ENCODE measurements around the gene RICTOR.
"Not testable (repeated sequence)": the region's sequence is repeated elsewhere in the genome, so short reads cannot be mapped to it uniquely, and the experiment has no call there.

The RICTOR gene

DNA sequence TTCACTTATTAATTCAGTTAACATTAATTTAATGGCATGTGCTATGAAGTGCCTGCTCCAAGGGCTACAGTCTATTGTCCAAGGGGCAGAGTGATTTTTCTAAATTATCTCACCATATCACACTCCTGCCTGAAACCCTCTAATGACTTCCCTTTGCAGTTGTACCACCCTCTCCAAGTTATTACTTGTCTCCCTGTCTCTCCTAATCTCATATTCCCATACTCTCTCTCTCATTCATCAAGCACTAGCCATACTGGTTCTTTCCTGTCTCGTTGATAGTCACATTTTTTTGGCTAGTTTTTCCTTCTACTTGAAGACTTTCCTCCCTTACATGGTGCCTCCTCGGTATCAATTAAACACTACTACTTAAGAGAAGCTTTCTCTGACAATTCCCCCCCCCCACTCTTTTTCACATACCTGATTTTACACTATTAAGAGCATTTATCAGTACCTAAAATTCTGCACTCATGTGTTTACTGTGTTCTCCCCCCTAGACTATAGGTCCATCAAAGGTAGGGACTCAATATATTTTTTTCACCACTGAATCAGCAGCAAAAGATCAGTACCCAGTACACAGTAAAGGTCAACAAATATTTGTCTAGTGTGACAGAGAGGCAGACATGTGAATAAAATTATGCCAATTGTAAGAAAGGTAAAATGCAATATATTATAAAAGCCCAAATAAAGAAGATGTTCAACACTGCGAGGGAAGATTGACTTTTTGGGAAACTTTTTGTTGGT is 19.0 kb downstream of the RICTOR start:
- no peak for ATAC-seq

DNA sequence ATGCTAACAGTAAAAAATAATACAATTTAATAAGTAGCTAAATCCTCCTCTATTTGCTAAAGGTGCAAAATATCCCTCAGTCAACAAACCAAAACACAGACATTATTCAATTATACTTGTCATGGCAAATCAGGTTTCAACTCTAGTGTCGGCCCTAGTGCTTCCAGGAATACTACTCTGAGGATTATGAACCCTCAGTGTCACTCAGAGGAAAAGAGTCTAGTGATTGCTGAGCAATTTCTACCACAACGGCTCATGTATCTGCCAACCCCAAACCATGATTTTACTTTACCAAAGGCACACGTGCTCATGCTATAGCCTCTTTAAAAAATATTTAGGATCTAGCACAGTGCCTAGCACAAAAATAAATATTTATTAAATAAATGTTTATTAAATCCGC is 21.0 kb downstream of the RICTOR start:
- ATAC-seq, result no peak

DNA sequence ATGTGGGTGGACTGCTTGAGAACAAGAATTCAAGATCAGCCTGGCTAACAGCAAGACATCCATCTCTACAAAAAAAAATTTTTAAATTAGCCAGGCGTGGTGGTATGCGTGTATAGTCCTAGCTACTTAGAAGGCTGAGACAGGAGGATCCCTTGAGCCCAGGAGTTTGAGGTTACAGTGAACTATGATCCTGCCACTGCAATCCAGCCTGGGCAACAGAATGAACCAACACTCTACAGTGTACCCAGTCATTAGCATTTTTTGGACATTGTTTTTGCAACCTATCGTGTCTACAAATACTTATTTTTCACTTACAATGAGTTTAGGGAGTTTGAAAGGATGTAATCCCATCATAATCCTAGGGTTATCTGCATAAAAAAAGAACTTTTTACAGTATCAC is 22.1 kb downstream of the RICTOR start:
- no peak for ATAC-seq

DNA sequence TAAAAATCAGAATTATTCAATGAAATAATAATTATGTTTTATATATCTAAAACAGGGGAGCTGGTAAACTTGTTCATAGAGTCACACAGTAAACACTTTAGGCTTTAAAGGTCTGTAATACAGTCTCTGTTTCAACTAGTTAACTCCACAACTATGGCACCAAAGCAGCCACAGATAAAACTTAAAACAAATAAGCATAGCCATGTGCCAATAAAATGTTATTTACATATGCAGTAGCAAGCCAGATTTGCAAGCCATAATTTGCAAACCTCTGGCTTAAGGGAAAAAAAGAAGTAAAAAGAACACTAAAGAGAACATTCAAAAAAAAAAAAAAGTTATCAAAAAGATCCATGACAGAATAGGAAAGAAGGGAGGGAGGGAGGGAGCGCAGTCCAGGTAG is 24.9 kb downstream of the RICTOR start:
- no peak for ATAC-seq

DNA sequence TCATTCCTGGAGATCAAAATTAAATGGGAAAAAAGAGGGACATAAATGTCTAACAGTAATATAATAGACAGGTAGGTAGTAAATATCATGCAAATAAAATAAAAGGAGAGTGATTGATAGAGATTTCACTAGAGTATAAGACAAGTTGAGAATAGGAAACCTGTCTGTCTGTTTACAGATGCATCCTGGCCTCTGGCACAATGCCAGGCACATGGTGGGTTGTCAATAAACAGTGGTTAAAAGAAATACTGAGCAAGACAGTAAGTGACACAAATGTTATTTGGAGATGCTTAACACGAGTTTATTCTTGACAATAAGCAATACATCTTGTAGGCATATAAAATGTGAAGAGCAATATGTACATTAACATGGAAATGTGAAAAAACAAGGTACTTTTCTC is 33.3 kb downstream of the RICTOR start:
- no peak for ATAC-seq

DNA sequence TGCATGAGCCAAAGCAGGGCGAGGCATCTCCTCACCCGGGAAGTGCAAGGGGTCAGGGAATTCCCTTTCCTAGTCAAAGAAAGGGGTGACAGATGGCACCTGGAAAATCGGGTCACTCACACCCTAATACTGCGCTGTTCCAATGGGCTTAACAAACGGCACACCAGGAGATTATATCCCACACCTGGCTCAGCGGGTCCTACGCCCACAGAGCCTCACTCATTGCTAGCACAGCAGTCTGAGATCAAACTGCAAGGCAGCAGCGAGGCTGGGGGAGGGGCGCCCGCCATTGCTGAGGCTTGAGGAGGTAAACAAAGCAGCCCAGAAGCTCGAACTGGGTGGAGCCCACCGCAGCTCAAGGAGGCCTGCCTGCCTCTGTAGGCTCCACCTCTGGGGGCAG is 39.7 kb downstream of the RICTOR start:
- not testable (repeated sequence) for ATAC-seq

DNA sequence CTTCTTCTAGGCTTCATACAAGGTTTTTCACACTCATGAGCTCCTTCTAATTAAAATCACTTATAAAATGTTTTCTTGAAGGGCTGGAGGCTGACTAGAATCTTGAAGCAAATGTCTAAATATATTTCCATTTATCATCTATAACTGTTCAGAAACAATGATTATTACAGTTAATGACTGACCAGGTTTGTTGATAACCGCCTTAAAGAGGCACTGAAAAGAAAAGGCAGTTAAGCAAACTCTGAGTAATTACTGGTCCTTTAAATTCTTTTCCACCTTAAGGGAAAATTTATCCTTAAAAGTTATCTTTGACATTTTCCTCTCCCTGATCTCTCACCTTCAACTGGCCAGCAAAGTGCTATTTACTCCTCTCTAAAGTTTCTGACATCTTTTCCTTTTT is 43.2 kb downstream of the RICTOR start:
- no peak for ATAC-seq

DNA sequence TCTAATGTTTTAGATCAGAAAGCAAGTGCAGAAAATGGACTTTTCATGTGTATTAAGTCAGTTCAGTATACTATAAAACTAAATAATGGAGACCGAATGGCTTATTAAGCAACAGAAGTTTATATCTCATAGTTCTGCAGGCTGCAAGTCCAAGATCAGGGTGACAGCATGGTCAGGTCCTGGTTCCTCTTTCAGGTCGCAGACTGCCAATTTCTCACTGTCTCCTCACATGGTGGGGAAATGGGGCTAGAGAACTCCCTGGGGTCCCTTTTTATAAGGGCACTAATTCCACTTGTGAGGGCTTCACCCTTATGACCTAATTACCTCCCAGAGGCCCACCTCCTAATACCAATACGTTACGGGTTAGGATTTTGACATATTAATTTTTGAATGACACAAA is 48.7 kb downstream of the RICTOR start:
- no peak for ATAC-seq

DNA sequence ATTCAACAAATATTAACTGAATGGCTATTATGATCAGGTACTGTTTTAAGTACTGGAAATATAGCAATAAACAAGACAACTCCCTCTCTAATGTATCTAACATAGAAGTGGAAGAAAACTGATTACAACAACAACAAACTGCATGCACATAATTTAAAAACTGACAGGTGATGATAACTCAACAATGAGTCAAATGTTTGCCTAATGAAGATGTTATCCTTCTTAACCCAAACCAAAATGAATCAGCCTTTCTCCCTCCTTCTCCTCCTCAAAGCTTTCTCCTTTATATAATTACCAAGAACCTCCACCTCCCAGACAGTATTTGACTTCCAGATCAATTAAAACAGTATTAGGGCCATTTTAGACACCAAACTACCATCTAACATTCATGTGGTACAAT is 49.3 kb downstream of the RICTOR start:
- ATAC-seq, result no peak

DNA sequence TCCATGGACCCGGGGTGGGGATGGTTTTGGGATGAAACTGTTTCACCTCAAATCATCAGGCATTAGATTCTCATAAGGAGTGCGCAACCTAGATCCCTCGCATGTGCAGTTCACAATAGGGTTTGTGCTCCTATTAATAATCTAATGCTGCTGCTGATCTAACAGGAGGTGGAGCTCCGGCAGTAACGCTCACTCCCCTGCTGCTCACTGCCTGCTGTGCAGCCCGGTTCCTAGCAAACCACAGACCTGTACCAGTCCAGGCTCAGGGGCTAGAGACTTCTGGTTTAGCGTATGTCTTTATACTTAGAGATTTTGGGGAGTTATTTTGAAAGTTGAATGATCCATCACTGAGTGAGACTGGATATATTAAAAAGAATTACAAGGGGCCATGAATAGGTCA is 50.2 kb downstream of the RICTOR start:
- ATAC-seq, result no peak

DNA sequence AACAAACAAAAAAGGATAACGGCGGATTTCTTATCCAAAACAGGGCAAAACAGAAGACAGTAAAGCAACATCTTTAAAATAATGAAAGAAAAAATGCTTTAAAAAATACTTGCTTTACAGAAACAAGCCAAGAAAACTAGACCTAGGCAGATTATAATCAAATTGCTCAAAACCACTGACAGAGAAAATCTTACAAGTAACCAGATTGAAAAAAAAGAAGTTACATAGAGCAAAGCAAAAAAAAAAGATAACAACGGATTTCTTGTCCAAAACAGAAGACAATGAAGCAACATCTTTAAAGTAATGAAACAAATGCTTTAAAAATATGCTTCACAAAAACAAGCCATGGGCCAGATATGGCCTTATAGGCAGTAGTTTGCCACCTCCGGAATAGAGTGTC is 51.1 kb downstream of the RICTOR start:
- ATAC-seq, result no peak

DNA sequence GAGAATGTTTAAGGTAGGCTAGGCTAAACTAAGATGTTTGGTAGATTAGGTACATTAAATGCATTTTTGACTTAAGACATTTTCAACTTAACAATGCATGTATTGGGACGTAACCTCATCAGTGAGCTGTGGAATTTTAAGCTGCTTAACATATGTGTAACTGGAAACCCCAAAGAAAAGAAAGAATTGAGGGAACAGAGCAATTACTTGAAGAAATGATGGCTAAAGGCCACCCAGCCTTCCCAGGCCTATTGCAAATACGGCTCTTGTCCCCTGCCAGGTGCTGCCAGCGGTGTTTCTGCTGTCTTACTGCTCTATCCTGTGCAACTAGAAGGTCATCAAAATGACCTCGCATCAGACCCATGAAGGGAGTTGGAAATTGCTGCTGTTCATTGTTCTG is 52.0 kb downstream of the RICTOR start:
- ATAC-seq, result no peak

DNA sequence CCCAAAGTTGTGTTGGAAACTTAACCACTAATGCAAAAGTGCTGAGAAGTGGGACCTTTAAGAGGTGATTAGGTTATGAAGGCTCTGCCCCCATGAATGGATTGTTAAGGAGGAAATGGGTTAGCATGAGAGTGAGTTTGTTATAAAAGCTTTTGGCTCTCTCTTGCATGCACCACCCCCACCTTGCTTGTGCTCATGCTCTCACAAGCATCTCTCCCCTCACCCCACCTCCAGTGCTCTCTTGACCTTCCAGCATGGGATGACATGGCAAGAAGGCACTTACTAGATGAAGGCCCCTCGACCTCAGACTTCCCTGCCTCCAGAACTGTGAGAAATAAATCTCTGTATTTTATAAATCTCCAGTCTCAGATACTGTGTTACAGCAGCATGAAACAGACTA is 52.8 kb downstream of the RICTOR start:
- no peak for ATAC-seq

DNA sequence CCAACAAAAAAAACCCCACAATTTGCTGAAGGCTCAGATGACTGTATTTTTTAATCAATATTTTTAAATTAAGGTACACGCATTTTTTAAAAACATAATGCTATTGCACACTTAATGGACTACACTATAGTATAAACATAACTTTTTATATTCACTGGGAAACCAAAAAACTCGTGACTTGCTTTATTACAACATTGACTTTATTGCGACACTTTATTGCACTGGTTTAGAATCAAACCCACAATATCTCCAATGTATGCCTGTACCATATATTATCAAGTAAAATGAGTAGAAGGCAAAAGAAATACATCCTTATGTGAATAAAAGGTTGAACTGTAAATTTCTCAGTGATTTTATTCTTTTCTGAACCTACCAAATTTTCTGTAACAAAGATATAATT is 53.7 kb downstream of the RICTOR start:
- ATAC-seq, result no peak

DNA sequence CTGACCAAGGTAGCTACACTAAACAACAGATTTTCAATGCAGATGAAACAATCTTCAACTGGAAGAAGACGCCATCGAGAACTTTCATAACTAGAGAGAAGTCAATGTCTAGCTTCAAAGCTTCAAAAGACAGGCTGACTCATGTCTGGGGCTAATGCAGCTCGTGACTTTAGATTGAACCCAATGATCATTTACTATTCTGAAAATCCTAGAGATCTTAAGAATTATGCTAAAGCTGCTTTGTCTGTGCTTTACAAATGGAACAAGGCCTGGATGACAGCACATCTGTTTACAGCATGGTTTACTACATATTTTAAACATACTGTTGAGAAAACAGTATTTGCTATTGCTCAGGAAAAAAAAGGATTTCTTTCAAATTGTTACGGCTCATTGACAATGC is 54.9 kb downstream of the RICTOR start:
- peak in 1 of 2 donors; percentile 8 for ATAC-seq

DNA sequence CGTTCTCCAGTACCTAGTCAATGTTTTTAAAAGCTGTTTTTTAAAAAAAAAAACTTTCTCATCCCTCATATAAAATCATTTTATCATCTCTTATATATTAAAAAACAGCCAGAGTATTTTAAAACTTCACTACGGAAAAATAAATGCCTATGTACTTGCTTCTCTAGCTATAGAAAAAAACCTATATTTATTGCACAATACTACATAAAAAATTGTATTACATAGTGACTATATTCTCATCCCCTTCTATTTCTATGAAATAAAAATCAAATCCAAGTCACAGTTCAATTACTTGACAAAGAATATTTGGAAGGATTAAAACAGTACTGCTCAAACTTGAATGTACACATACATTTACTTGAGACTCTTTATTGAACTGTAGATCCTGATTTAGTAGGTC is 56.7 kb downstream of the RICTOR start:
- no peak for ATAC-seq

DNA sequence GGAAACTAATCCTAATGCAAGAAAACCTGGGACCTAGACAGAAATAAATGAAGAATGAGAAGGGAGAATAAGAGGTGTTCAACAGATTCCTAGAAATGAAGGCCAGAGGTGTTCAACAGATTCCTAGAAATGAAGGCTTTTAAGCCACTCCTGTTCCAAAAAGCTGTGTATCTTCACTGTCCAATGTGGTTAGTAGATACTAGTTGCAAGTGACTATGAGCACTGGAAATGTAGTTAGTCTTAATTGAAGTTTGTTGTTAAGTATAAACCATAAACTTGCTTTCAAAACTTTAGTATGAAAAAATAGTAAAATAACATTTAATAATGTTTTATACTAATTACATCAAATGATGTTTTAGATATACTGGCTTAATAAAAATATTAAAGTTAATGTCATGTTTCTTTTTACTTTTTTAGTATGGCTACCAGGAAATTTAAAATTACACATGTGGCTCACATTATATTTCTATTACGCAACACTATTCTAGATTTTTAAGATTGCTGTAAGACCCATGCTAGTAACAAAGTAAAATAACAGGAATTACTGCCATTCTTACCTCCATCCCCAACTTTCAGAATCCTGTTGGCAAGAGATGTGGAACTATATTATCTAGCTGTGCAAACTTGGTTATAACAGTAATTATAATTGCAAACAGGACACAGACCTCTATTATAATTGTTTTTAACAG is 57.5 kb downstream of the RICTOR start:
- ATAC-seq, result no peak

DNA sequence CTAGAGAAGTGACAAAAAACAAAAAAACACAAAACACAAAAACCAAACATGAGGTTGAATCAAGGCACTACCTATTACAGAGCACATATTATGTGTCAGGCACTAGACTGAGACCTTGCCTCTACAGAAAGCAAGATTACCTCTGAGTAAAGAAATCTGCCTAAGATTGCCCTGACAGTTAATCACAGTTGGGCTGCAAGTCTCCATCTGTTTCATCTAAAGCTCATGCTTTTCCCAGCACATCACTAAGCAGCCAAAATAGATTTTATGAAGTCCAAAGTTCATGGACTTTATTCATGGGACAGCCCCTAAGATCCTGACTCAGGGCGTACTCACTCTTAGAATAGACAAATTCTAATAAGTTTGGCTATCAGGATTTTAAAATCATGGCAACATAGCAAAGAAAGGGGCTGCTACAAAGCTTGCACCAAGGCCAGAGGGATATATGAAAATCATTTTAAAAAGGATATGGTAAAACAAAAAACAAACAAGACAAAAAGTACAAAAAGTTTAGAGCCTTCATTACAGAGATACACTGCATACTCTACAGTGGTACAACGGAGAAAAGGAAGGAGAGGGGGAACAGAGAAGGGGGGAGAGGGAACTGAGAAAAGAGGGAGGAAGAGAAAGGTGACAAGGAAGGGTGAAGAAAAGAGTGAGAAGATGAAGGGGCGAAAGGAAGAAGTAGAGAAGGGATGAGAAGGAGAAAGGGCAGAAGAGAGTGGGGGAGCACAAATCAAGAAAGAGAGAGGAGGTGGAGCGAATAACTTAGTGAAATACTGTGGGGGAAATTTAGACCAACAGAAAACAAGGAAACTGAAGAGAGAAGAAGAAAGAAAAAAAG is 58.2 kb downstream of the RICTOR start:
- peak; percentile 89 to 92 for ATAC-seq

DNA sequence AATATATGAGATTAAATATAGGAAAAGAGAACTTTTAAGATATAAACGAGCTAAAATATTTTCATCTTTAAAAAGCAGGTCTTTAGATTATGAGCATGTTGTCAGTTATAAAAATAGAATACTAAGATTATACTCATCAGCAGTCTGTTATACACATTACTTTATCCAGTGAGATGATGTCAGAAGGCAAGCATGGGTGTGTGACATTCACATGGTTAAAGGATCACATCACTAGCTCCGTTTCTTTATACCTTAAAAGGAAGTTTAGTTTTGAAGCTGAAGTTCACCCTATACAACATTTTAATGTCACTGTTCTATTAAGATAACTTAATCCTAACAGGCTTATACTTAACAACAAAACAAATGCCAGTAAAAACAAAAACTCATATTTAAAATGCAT is 59.6 kb downstream of the RICTOR start:
- ATAC-seq, result no peak

DNA sequence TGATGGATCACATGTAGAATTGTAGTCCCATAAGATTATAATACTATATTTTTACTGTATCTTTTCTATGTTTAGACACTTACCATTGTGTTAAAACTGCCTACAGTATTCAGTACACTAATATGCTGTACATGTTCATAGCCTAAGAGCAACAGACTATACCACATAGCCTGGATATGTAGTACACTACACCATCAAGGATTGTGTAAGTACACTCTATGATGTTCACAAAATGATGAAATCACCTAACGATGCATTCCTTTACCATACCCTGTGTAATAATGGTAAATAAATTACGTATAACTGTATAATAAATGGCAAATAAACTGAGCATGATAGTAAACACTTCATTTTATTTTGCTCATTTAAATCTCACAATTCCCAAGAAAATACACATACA is 60.3 kb downstream of the RICTOR start:
- no peak for ATAC-seq

DNA sequence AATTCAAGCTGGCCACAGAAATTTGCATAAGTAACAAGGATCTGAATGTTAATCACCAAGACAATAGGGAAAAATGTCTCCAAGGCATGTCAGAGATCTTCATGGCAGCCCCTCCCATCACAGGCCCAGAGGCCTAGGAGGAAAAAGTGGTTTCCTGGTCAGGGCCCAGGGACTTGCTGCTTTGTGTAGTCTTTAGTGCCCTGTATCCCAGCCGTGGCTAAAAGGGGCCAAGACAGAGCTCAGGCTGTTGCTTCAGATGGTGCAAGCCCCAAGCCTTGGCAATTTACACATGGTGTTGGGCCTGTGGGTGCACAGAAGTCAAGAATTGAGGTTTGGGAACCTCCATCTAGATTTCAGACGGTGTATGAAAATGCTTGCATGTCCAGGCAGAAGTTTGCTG is 63.2 kb downstream of the RICTOR start:
- not testable (repeated sequence) for ATAC-seq

DNA sequence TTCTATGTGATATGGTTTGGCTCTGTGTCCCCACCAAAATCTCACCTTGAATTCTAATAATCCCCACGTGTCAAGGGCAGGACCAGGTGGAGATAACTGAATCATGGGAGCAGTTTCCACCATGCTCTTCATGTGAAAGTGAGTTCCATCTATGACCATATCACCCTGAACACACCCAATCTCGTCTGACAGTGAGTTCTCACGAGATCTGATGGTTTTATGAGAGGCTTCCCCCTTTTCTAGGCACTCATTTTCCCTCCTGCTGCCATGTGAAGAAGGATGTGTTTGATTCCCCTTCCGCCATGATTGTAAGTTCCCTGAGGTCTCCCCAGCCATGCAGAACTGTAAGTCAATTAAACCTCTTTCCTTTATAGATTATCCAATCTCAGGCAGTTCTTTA is 64.2 kb downstream of the RICTOR start:
- no peak for ATAC-seq

DNA sequence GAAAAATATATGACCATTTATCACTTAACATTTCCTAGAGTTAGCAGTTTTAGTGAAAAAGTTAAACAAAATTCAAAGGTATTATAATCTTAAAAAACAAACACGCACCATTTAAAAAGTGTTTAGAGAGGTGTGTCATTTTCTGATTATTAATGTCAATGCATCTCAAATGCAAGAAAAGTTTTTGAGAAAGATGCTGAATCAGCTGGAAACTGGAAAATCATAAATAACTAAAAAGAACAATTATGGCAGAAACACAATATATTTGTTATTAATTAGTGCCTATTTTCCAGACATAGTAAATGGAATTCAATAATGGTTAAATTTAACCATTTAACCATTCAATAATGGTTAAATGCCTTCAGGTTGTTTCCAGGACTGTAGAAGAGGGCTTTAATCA is 64.9 kb downstream of the RICTOR start:
- no peak for ATAC-seq

DNA sequence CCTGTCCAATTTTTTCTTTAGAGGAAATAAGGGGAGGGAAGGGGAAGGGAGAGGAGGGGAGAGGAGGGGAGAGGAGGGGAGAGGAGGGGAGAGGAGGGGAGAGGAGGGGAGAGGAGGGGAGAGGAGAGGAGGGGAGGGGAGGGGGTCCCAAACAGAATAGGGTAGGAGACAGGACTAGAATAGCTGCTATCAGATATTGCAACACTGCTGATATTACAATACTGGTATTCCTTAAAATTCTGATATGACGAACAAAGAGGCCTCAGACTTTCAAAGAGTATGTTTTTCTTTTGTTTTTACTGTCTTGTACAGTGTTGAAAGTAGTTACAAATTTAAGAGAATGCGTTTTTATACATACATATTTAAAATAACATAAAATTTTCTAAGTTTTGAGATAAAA is 67.5 kb downstream of the RICTOR start:
- ATAC-seq, result no peak
